ENCODE data around the gene ZDHHC5. TPM values are rescaled to one million over a fixed set of nuclear protein-coding genes. Genes with fewer than 3 reads are reported as not detected.
A peak's percentile ranks its signal among the peaks of the same experiment; 100 is the strongest.

ZDHHC5 gene
- total RNA-seq, 1 donor from 2014 or later, result 56.7 TPM

- peak overlapping the region; percentile 98 for H3K4me3 Mint-ChIP-seq
- no peaks in the 10 kb centered on the region for H3K27me3 Mint-ChIP-seq
- TF ChIP-seq CTCF (conservative IDR thresholded peaks at IDR 0.05), result peak; percentile 40
- H3K27ac Mint-ChIP-seq, result peak overlapping the region; percentile 98
- peaks cover 17% of the 10 kb centered on the region for H3K36me3 Mint-ChIP-seq
- H3K9me3 Mint-ChIP-seq, result no peaks in the 10 kb centered on the region
- peak; percentile 96 for DNase-seq (ENCODE audit: extremely low spot score, unreplicated experiment)
- H3K4me1 Mint-ChIP-seq (ENCODE audit: unreplicated experiment), result peaks cover 38% of the 10 kb centered on the region
Observed at GRCh38 chr11:57639321-57640067, 28.4 kb upstream of the ZDHHC5 start.

- no peaks in the 10 kb centered on the region for H3K9me3 Mint-ChIP-seq
- peaks cover 44% of the 10 kb centered on the region for H3K4me1 Mint-ChIP-seq (ENCODE audit: unreplicated experiment)
- peak overlapping the region; percentile 98 for H3K27ac Mint-ChIP-seq
- H3K27me3 Mint-ChIP-seq, result no peaks in the 10 kb centered on the region
- no peak for DNase-seq (ENCODE audit: extremely low spot score, unreplicated experiment)
- peak overlapping the region; percentile 98 for H3K4me3 Mint-ChIP-seq
- no peak for TF ChIP-seq CTCF (conservative IDR thresholded peaks at IDR 0.05)
- H3K36me3 Mint-ChIP-seq, result peaks cover 17% of the 10 kb centered on the region
Observed at GRCh38 chr11:57640068-57640800, 27.7 kb upstream of the ZDHHC5 start.

GRCh38 chr11:57641011-57641807 lies 26.7 kb upstream of the ZDHHC5 start:
- no peak for DNase-seq (ENCODE audit: extremely low spot score, unreplicated experiment)
- Mint-ChIP-seq H3K36me3 (peaks cover 17% of the 10 kb centered on the region), H3K27me3 (peaks cover 4% of the 10 kb centered on the region), H3K4me1 (ENCODE audit: unreplicated experiment) (peaks cover 53% of the 10 kb centered on the region), H3K9me3 (no peaks in the 10 kb centered on the region), H3K27ac (peak overlapping the region; percentile 98), H3K4me3 (peak overlapping the region; percentile 98)
- peak; percentile 65 for TF ChIP-seq CTCF (conservative IDR thresholded peaks at IDR 0.05)

GRCh38 chr11:57643802-57644201 lies 24.1 kb upstream of the ZDHHC5 start:
- peak; percentile 10 for TF ChIP-seq CTCF (conservative IDR thresholded peaks at IDR 0.05)
- H3K27ac Mint-ChIP-seq, result peak overlapping the region; percentile 35
- H3K4me3 Mint-ChIP-seq, result peak overlapping the region; percentile 29
- peaks cover 17% of the 10 kb centered on the region for H3K36me3 Mint-ChIP-seq
- peaks cover 30% of the 10 kb centered on the region for H3K27me3 Mint-ChIP-seq
- no peaks in the 10 kb centered on the region for H3K9me3 Mint-ChIP-seq
- H3K4me1 Mint-ChIP-seq (ENCODE audit: unreplicated experiment), result peaks cover 65% of the 10 kb centered on the region
- no peak for DNase-seq (ENCODE audit: extremely low spot score, unreplicated experiment)
